Vagina (tissue), 2 donors: ENCODE data around the gene KDM2A.

Experiments
- POLR2AphosphoS5 ChIP-seq, 2 donors: sonication (generic); formaldehyde crosslinking; IDR thresholded peaks; one replicate each; pipeline ENCODE4 v1.9.0; 2017; ENCODE audit warnings: antibody characterized with exemption in 2 of 2, mild to moderate bottlenecking in 2 of 2, low read depth in 1 of 2; ENCODE audit not compliant: insufficient read depth in 1 of 2
- TF ChIP-seq, protein P1 (sequence below), 3 experiments: fragments of 450-650 bp in 2 of 3; fragments of 200-600 bp in 1 of 3; sonication (generic) in 1 of 3; IDR thresholded peaks; one replicate each; pipeline ENCODE4 v1.5.1; 2017 to 2019; ENCODE audit warnings: antibody characterized with exemption in 3 of 3, mild to moderate bottlenecking in 2 of 3, moderate library complexity in 2 of 3

DNA sequence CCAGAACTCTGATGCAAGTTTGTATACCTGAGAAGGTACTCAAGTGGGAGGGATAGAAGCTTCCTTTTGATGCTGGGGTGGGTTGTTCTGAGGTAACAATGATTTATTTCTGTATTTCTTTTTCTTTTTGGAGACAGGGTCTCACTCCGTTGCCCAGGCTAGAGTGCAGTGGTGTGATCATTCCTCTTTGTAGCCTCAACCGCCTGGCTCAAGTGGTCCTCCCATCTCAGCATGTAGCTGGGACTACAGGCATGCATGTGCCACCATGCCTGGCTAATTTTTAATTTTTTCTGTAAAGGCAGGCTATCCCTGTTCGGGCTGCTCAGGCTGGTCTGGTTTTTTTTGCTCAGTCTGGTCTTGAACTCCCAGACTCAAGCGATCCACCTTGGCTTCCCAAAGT, 7.9 kb downstream of the KDM2A start:
- TF ChIP-seq, protein P1, sequence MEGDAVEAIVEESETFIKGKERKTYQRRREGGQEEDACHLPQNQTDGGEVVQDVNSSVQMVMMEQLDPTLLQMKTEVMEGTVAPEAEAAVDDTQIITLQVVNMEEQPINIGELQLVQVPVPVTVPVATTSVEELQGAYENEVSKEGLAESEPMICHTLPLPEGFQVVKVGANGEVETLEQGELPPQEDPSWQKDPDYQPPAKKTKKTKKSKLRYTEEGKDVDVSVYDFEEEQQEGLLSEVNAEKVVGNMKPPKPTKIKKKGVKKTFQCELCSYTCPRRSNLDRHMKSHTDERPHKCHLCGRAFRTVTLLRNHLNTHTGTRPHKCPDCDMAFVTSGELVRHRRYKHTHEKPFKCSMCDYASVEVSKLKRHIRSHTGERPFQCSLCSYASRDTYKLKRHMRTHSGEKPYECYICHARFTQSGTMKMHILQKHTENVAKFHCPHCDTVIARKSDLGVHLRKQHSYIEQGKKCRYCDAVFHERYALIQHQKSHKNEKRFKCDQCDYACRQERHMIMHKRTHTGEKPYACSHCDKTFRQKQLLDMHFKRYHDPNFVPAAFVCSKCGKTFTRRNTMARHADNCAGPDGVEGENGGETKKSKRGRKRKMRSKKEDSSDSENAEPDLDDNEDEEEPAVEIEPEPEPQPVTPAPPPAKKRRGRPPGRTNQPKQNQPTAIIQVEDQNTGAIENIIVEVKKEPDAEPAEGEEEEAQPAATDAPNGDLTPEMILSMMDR (IDR thresholded peaks at IDR 0.05) = no peak
- TF ChIP-seq POLR2AphosphoS5 (IDR thresholded peaks at IDR 0.05; ENCODE audit: insufficient read depth in 1 of 2, low read depth in 1 of 2) = no peak
